Stimulated activated CD4-positive, alpha-beta T cell treated with anti-CD3 and anti-CD28 coated beads, TNF-alpha, amount 100 ng/mL, for 24 hours (primary cell): Measurements from ENCODE around the gene GRK3.

Experiments used
- DNase-seq, 3 experiments: peaks; one replicate each; pipeline ENCODE4 v3.0.0-alpha.2; 2020; ENCODE audit warnings: low read depth in 3 of 3

Gene GRK3

GRCh38 chr22:25759825-25760231 lies 195.4 kb downstream of the GRK3 start:
- DNase-seq: no peak

GRCh38 chr22:25760294-25760693 lies 195.8 kb downstream of the GRK3 start:
- no peak for DNase-seq

DNA sequence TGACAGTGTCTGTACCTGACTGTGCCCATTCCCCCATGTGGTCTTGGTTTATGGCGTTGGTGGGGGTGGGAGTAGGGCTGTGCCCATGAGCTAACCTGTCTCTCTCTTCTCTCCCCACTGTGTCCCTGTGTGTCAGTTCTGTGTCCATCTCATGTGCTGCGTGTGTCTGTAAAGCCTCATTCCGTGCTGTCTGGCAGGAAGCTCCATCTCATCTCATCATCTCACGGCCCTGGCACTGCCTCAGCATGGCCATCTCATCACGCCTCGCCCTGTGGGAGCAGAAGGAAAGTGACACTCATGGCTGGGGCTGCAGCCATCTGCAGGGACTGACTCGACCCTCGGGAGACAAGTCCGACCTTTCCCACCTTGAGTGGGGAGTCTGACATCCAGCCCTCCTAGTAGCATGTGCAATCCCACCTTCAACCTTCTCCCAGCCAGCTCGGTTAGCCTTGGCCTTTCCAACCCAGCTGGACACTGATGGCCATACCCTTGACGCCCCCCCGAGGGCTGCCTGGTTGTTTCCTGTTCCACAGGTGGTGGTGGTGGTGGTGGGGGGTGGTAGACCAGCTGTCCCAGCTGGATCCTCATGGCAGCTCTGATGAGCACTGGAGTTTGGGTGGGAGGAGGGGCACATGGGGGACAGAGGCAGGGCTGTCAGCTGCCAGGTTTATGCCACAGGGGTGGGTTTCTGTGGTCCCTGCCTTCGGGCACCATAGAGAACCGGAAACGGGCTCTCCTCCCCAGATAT lies 196.5 kb downstream of the GRK3 start:
- DNase-seq: no peak

DNA sequence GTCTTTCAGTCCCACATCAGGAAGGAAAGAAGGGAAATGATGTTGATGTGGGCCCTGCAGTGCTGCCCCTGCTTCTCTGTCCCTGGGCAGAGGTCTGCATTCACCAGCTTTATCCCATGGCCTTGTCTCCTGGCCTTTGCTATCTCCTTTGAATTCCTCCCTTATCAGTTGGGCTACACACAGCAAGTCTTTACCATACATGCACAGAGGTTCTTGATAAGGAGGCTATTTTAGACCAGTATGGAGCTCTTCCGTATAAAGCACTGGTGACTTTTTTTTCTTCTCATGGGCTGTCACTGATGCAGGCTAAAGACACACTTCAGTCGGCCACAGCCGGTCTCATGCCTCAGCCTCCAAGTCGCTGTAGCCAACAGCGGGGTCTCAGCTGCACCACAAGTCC lies 197.7 kb downstream of the GRK3 start:
- DNase-seq: no peak

GRCh38 chr22:25763239-25763777 lies 198.8 kb downstream of the GRK3 start:
- no peak for DNase-seq

GRCh38 chr22:25764270-25765015 lies 200.0 kb downstream of the GRK3 start:
- no peak for DNase-seq

- DNase-seq: no peak
These were observed 200.5 kb downstream of the GRK3 start for GRCh38 chr22:25765016-25765367.

DNA sequence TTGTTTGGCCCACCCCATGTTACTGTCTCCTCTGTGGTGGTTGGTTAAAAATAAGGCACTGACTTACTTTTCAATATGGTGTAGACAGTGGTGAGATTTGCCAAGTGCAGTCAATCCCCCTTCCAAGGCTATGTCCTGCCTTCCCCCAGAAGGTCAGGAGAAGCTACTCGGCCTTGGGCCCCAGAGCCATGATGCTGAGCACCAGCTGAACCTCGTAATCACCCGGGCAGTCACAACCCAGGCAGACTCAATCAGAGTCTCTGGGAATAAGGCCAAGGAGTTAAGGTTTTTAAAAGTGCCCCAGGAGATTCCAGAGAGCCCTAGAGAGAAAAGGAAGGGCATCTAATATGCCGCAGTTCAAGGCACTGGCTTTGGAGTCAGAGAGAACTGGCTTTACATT lies 201.3 kb downstream of the GRK3 start:
- no peak for DNase-seq

- DNase-seq: no peak
These were observed 201.9 kb downstream of the GRK3 start for GRCh38 chr22:25766418-25766817.

GRCh38 chr22:25770333-25770732 lies 205.9 kb downstream of the GRK3 start:
- DNase-seq: no peak

- DNase-seq: no peak
These were observed 207.8 kb downstream of the GRK3 start for GRCh38 chr22:25772288-25772687.

- no peak for DNase-seq
These were observed 210.1 kb downstream of the GRK3 start for GRCh38 chr22:25774575-25775026.

DNA sequence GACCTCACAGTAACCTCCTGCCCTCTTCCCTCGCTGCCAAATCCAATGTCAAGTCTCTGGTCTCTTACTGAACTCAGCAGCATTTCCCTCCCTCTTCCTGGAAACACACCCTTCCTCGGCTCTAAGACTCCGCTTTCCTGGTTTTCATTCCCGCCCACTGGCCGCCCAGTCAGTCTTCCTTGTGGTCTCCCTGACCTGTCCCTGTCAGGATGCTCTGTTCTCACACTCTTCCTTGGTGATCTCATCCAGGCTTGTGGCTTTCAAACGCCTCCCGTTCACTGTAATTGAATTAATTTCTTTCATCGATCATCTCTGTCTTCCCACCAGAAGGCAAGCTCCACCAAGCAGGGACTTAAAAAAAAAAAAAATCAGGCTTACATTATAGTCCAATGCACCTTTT lies 211.1 kb downstream of the GRK3 start:
- no peak for DNase-seq

DNA sequence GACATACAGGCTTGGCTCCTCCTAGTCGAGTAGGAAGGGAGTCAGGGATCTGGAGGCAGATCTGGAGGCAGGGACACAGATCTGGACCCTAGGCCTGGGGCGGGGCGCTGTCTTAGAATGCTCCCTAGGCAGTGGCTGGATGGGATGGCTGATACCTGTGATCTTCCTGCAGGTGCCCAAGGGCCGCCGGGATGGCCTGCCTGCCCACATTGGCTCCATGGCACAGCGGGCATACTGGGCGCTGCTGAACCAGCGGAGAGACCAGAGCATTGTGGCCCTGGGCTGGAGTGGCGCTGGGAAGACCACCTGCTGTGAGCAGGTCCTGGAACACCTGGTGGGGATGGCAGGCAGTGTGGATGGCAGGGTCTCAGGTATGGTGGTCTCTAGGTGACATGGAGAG lies 212.9 kb downstream of the GRK3 start:
- DNase-seq: no peak

GRCh38 chr22:25777870-25778269 lies 213.4 kb downstream of the GRK3 start:
- DNase-seq: no peak
